A549 treated with CORT108297 at 1 μM for 4 hours (cell line): Measurements from ENCODE around the gene STX5. TPM values are rescaled to one million over a fixed set of nuclear protein-coding genes. Genes with fewer than 3 reads are reported as not detected.

Experiments used
- total RNA-seq: library from RNA; stranded (reverse); fragments of 200-300 nt; extraction: Qiagen RNA extraction; gene quantifications from 5 replicates; pipeline ENCODE4 v1.2.3, GENCODE V29; 2022

The STX5 gene
- 19.9 to 27.8 TPM (median 25.5 TPM) in 5 replicates for total RNA-seq

GRCh38 chr11:62831520-62832335, at the start of gene STX5:
Gene STX5 (minus strand): TSS chr11:62832051. CDS start chr11:62831243, 808 bp downstream.

DNA sequence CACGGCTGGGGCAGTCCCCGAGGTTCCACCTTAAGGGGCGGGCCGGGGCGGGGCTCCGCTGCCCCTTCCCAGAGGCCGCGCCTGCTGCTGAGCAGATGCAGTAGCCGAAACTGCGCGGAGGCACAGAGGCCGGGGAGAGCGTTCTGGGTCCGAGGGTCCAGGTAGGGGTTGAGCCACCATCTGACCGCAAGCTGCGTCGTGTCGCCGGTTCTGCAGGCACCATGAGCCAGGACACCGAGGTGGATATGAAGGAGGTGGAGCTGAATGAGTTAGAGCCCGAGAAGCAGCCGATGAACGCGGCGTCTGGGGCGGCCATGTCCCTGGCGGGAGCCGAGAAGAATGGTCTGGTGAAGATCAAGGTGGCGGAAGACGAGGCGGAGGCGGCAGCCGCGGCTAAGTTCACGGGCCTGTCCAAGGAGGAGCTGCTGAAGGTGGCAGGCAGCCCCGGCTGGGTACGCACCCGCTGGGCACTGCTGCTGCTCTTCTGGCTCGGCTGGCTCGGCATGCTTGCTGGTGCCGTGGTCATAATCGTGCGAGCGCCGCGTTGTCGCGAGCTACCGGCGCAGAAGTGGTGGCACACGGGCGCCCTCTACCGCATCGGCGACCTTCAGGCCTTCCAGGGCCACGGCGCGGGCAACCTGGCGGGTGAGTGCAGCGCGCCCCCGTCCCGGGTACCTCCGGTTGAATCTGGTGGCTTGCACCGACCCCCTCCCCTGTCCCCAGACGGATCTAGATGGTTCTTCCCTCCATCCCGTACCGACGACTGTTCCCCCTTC, 49.1 kb upstream of the STX5 start, which contains the start of gene SLC3A2:
Gene SLC3A2, plus strand, starts transcription at position 94 of the 776 bp plus-strand sequence. Its CDS starts 128 bp downstream, at position 222.

DNA sequence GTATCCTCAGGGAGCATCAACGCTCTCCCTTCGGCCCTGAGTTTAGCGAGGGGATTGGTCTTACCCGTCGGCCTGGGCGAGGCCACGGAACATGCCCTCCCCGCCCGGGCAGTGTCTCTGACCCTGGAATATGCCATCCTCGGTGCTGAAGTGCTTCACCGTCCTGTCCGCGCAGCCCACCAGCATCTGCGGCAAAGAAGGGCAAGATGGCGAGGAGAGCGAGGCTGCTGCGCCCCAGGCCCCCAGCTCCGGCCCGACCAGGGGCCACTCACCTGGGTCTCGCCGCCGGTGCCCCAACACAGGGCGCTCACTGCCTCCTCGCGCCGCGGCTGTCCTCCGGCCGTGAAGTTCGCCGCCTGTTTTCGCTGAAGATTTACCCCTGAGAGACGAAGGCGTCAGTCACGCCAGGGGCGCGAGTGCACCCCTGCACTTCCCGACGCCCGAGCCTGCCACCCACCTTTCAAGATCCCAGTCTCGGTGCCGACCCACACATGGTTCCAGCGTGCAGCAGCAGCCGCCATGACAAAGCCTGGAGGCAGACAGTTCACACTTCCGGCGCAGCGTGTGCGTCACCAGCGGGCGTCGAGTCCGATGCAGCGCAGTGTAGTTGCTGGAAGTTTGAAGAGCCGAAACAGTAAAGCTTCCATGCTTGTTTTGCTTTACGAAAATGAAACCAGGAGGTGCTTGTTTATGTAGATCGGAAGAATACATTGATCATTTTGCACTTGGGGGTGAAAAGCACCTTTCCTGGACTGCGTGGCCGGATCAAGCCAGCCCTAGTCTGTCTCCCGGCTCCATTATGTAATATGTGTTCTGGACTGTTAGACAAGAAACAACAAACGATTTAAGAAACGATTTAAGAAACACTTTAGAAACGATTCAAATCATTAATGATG, 7.4 kb upstream of the STX5 start, which contains the start of gene WDR74:
Gene WDR74, minus strand, starts transcription at position 541 of the 896 bp plus-strand sequence. Its CDS starts 20 bp downstream, at position 521.

DNA sequence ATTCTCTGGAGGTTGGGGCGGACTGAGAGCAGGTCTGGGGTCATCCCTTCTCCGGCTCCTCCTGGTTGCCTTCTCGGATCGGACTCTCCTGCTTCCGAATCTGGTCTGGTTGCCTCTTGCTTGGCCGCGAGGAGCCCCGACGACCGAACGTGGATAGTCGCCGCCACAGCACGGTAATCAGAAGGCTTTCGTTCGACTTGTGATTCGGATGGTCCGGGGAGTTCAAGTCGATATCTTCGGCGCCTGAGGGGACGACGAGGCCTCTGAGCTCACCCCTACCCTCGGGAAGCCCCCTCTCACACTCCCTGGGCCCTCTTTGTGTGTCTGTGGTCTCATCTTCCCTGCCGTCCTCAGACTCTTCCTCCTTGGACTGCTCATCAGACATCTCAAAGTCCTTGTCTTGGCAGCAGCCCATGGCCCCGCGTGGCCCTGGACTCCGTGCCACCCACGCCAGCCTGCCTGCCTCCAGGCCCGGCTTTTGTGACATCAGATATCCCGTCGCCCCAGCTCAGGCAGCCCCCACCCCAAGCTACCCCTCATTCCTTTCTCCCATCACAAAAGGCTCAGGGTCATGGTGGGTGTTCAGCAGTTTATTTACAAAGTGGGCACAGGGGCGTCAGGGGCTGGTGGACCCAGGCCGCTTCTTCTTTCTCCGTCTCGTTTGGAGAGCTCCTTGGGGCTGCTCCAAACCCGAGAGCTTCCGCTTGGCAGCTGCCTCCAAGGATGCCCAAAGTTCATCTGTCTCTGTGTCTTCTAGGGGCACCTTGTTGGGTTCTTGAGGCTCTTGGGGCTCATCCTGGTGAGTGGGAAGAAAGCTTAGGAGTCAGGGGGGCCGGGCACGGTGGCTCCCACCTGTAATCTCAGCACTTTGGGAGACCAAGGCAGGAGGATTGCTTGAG, 734 bp upstream of the STX5 start, which contains the start of gene TEX54:
Gene TEX54, minus strand, starts transcription at position 506 of the 899 bp plus-strand sequence.

GRCh38 chr11:62805076-62805892, 26.6 kb downstream of the STX5 start, which contains the start of gene NXF1:
Gene NXF1 (minus strand): TSS chr11:62805440. CDS start chr11:62805356, 84 bp downstream.

GRCh38 chr11:62791501-62792201, 40.2 kb downstream of the STX5 start, which contains the start of gene TMEM223:
Gene TMEM223 (minus strand): TSS chr11:62792006. CDS start chr11:62791994, 12 bp downstream.

GRCh38 chr11:62787005-62787759, 44.7 kb downstream of the STX5 start, which contains the start of gene TMEM179B:
Gene TMEM179B (plus strand): TSS chr11:62787402. CDS start chr11:62787432, 30 bp downstream.

GRCh38 chr11:62771144-62772021, 60.5 kb downstream of the STX5 start, which contains the start of gene TAF6L:
Gene TAF6L (plus strand): TSS chr11:62771396. CDS start chr11:62775784, 4,388 bp downstream.

Other genes starting within 250 kb of the STX5 start
- gene TUT1, start 240.5 kb downstream of the STX5 start, total RNA-seq, result 14.0 to 17.0 TPM (median 16.4 TPM) in 5 replicates
- gene MTA2, start 230.2 kb downstream of the STX5 start, total RNA-seq, result 82.3 to 87.1 TPM (median 85.2 TPM) in 5 replicates
- gene EML3, start 219.3 kb downstream of the STX5 start, total RNA-seq, result 17.8 to 28.8 TPM (median 24.5 TPM) in 5 replicates
- 3.3 to 5.0 TPM (median 3.6 TPM) in 5 replicates for gene ROM1, start 218.8 kb downstream of the STX5 start, total RNA-seq
- gene B3GAT3, start 210.1 kb downstream of the STX5 start, total RNA-seq, result 41.3 to 60.1 TPM (median 57.5 TPM) in 5 replicates
- 238 to 279 TPM (median 270 TPM) in 5 replicates for gene GANAB, start 185.4 kb downstream of the STX5 start, total RNA-seq
- 16.8 to 22.4 TPM (median 21.7 TPM) in 5 replicates for gene INTS5, start 178.7 kb downstream of the STX5 start, total RNA-seq
- gene C11orf98, start 166.8 kb downstream of the STX5 start, total RNA-seq, result 125 to 145 TPM (median 136 TPM) in 5 replicates
- 10.5 to 19.1 TPM (median 16.3 TPM) in 5 replicates for gene CSKMT, start 166.7 kb downstream of the STX5 start, total RNA-seq
- 24.6 to 39.0 TPM (median 37.5 TPM) in 5 replicates for gene UQCC3, start 160.4 kb downstream of the STX5 start, total RNA-seq
- 3.6 to 6.2 TPM (median 5.3 TPM) in 5 replicates for gene LBHD1, start 159.8 kb downstream of the STX5 start, total RNA-seq
- 106 to 130 TPM (median 120 TPM) in 5 replicates for gene UBXN1, start 153.0 kb downstream of the STX5 start, total RNA-seq
- gene LRRN4CL, start 142.5 kb downstream of the STX5 start, total RNA-seq, result 0.04 to 0.21 TPM (median 0.05 TPM) in 4 of 5 replicates, not detected in the other
- gene BSCL2, start 124.6 kb downstream of the STX5 start, total RNA-seq, result 60.0 to 87.1 TPM (median 74.6 TPM) in 5 replicates
- not detected in 5 replicates for gene GNG3, start 124.4 kb downstream of the STX5 start, total RNA-seq
- 37.2 to 44.0 TPM (median 41.2 TPM) in 5 replicates for gene HNRNPUL2, start 104.6 kb downstream of the STX5 start, total RNA-seq
- 28.7 to 36.6 TPM (median 32.6 TPM) in 5 replicates for gene TTC9C, start 103.6 kb downstream of the STX5 start, total RNA-seq
- gene ZBTB3, start 77.9 kb downstream of the STX5 start, total RNA-seq, result 1.1 to 1.9 TPM (median 1.6 TPM) in 5 replicates
- 170 to 189 TPM (median 182 TPM) in 5 replicates for gene POLR2G, start 70.5 kb downstream of the STX5 start, total RNA-seq
- 11.0 to 17.5 TPM (median 16.0 TPM) in 5 replicates for gene TAF6L, start 60.7 kb downstream of the STX5 start, total RNA-seq
- 67.4 to 99.6 TPM (median 90.7 TPM) in 5 replicates for gene TMEM179B, start 44.6 kb downstream of the STX5 start, total RNA-seq
- gene TMEM223, start 40.0 kb downstream of the STX5 start, total RNA-seq, result 18.0 to 32.7 TPM (median 32.4 TPM) in 5 replicates
- 45.8 to 57.7 TPM (median 52.5 TPM) in 5 replicates for gene NXF1, start 26.6 kb downstream of the STX5 start, total RNA-seq
- gene TEX54, start 790 bp upstream of the STX5 start, total RNA-seq, result not detected in 5 replicates
- 78.6 to 86.1 TPM (median 84.6 TPM) in 5 replicates for gene WDR74, start 7.5 kb upstream of the STX5 start, total RNA-seq
- 904 to 1,141 TPM (median 1,030 TPM) in 5 replicates for gene SLC3A2, start 48.8 kb upstream of the STX5 start, total RNA-seq
- 0.02 to 0.16 TPM (median 0.03 TPM) in 4 of 5 replicates, not detected in the other for gene CHRM1, start 89.3 kb upstream of the STX5 start, total RNA-seq
- not detected in 5 replicates for gene SLC22A6, start 152.9 kb upstream of the STX5 start, total RNA-seq
- gene SLC22A8, start 183.8 kb upstream of the STX5 start, total RNA-seq, result not detected in 5 replicates